PC-3 (cell line): ENCODE results near the gene CA5A.

Source experiments
- EZH2 ChIP-seq: fragments of 300-600 bp; sonication (generic); IDR thresholded peaks from one replicate; pipeline ENCODE4 v1.6.1; 2017; ENCODE audit warnings: antibody characterized with exemption, mild to moderate bottlenecking, low read length; ENCODE audit not compliant: unreplicated experiment
- TF ChIP-seq, protein P1 (sequence below): fragments of 300-600 bp; sonication (generic); conservative IDR thresholded peaks from 2 replicates; pipeline ENCODE4 v1.5.1; 2017; ENCODE audit warnings: antibody characterized with exemption, low read depth, mild to moderate bottlenecking, low read length

DNA sequence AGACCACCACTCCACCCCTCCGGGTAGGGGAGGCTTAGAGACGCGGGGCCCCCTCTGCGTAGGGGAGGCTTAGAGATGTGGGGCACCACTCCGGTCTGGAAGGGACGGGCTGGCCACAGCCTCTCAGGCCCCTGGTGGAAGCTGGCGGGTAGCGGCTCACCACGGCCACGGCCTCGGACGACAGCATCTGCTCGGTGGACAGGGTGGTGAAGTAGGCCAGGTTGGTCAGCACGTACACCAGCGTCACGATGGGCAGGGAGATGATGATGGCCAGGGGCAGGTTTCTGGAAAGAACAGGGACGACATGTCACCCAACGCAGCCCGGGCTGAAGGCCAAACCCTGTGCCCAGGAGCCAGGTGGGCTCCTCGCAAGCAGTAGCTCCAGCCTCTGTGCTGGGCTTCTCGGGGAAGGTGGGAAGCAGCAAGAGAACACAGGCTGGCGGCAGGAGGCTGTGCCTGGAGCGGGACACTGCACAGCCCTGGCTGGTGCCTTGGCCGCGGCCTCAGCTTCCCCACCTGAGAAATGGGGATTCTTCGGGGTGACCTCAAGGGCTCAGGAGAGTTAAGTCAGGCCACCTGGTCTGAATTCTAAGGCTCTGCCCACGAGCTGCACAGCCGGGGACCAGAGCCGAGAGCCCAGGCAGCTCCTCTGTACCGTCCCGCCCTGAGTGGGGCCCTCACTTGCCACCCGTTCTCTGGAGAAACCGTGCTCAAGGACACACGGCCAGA lies 96.6 kb downstream of the CA5A start:
- TF ChIP-seq, protein P1, sequence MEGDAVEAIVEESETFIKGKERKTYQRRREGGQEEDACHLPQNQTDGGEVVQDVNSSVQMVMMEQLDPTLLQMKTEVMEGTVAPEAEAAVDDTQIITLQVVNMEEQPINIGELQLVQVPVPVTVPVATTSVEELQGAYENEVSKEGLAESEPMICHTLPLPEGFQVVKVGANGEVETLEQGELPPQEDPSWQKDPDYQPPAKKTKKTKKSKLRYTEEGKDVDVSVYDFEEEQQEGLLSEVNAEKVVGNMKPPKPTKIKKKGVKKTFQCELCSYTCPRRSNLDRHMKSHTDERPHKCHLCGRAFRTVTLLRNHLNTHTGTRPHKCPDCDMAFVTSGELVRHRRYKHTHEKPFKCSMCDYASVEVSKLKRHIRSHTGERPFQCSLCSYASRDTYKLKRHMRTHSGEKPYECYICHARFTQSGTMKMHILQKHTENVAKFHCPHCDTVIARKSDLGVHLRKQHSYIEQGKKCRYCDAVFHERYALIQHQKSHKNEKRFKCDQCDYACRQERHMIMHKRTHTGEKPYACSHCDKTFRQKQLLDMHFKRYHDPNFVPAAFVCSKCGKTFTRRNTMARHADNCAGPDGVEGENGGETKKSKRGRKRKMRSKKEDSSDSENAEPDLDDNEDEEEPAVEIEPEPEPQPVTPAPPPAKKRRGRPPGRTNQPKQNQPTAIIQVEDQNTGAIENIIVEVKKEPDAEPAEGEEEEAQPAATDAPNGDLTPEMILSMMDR, result no peak
- TF ChIP-seq EZH2, result no peak
